ENCODE results near the gene SETD3. TPM values are rescaled to one million over a fixed set of nuclear protein-coding genes. Genes with fewer than 3 reads are reported as not detected.
"Not testable (repeated sequence)": the region's sequence is repeated elsewhere in the genome, so short reads cannot be mapped to it uniquely, and the experiment has no call there.

The SETD3 gene
- polyA plus RNA-seq, 4 donors, result 64.1 to 73.6 (median 67.3) TPM

GRCh38 chr14:99377951-99378350 lies 102.7 kb downstream of the SETD3 start:
- DNase-seq (ENCODE audit: low read depth in 4 of 4, low spot score in 3 of 4), result no peak

DNA sequence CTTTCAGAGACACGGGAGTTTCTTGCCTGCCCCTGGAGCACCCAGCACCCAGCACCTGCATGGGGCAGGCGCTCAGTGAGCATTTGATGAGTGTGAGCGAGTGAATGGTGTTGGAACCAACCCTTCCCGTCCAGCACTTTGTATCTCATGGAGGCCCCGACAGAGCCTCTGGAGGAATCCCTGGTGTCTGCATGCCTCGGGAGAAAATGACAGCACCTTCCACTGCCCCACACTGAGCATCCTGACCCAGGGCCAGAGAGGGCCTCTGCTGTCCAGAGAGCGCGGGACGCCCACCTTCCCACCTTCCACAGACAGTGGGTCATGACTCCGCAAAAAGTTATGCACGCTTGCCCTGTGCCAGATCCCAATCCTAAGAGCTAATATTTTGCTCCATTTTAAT lies 105.7 kb downstream of the SETD3 start:
- DNase-seq (ENCODE audit: low read depth in 4 of 4, low spot score in 3 of 4), result no peak

DNA sequence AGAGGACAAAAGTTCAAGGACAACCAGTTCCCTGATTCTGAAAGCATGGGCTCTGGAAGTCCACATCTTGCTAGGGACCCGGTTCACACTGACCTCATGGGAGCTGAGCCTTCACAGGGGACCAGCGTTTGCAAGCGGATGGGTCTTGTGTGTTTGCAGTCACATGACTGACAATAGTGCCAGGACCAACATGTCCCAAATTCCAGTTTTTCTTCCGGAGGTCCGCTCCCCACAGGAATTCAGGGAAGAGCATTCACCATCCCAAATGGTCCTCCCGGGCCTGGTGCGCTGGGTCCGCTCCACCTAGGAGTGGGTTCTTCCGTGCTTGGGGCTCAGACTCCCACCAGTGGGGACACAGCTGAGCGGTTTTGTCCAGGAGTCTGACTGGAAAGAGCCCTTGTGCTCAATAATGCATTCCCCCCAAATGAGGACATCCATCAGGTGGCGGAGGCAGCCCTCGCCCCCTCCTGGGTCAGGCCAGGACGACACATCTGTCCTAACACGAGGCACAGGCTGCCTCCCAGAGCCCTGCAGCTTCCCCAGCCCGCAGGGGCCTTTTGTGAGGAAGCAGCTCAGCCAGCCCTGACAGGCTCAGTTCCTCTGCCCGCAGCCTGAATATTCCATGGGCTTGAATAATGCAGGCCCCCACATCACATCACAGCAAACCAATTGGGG lies 116.9 kb downstream of the SETD3 start:
- no peak for DNase-seq (ENCODE audit: low read depth in 4 of 4, low spot score in 3 of 4)

- no peak for DNase-seq (ENCODE audit: low read depth in 4 of 4, low spot score in 3 of 4)
Measured at GRCh38 chr14:99363051-99363450, 117.6 kb downstream of the SETD3 start.

DNA sequence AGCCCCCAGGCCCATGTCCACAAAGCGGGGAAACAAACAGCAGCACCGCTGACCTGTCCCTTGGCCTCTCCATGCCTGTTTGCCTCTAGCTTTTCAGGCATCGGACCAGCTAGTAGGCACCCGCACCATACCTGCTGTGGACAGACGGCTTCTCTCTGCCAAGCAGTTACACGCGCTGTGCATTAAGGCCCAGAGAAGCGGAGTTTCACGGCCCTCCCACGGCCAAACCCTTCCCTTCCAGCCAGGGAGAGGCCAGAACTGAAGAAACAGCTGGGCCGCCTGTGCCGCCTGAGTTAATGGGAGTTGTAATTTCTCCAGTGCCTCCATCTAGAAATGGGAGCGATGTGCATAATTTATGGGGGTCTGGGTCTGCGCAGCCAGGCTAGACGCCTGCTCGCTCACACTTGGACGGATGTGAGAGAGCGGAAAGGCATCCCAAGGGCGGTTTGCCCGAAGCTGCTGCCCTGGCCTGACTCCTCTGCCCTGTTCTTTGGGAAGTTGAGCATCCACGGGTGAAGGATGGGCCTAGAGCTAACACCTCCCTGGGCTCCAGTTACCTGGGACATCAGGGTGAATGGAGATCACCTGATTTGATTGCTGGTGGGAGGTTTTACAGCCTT lies 119.0 kb downstream of the SETD3 start:
- DNase-seq (ENCODE audit: low read depth in 4 of 4, low spot score in 3 of 4), result peak; percentile 31 to 65 (median 49)

DNA sequence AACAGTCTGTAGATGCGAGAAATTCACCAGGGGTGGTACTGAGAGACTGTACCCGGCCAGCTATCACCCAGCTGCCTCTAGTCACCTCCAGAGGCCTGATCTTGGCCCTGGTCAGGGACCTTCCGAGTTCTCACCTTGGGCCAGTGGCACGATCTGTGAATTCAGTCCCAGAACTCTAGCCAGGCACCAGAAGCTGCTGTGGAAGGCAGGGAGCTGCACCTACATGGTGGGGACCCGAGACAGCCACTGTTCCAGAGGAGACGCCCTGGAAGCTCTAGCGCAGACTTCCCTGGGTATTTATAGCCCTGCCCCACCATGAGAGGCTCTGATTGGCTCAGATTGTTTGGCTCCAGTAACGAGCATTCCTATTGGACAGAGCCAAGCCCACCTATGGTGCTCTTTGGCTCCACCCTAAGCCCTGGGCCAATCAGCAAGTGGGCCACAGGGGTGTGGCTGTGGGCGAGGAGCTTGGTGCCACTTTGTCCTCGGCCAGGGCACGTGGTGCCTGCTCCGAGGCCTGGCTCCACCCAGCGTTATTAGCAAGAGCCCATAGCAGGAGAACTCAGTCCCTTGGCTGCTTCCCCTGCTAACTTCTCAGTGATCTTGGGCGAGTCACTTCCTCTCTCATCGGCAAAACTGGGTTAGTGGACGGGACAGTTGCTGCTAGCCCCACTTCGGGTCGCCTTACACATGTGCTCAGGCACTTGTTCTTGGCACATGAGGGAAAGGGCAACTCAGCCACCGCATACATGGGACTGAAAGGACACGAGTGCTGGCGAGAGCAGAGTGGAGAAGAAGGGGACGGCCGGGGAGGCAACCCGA lies 119.7 kb downstream of the SETD3 start:
- no peak for DNase-seq (ENCODE audit: low read depth in 4 of 4, low spot score in 3 of 4)

- DNase-seq (ENCODE audit: low read depth in 4 of 4, low spot score in 3 of 4), result no peak
Measured at GRCh38 chr14:99359906-99360305, 120.8 kb downstream of the SETD3 start.

GRCh38 chr14:99357916-99358390 lies 122.7 kb downstream of the SETD3 start:
- no peak for DNase-seq (ENCODE audit: low read depth in 4 of 4, low spot score in 3 of 4)

GRCh38 chr14:99357151-99357915 lies 123.3 kb downstream of the SETD3 start:
- no peak for DNase-seq (ENCODE audit: low read depth in 4 of 4, low spot score in 3 of 4)

- no peak for DNase-seq (ENCODE audit: low read depth in 4 of 4, low spot score in 3 of 4)
Measured at GRCh38 chr14:99356031-99356608, 124.5 kb downstream of the SETD3 start.

- DNase-seq (ENCODE audit: low read depth in 4 of 4, low spot score in 3 of 4), result no peak
Measured at GRCh38 chr14:99354166-99354875, 126.3 kb downstream of the SETD3 start.

- DNase-seq (ENCODE audit: low read depth in 4 of 4, low spot score in 3 of 4), result no peak
Measured at GRCh38 chr14:99352688-99353280, 127.9 kb downstream of the SETD3 start.

GRCh38 chr14:99351166-99352007 lies 129.3 kb downstream of the SETD3 start:
- DNase-seq (ENCODE audit: low read depth in 4 of 4, low spot score in 3 of 4), result no peak

- DNase-seq (ENCODE audit: low read depth in 4 of 4, low spot score in 3 of 4), result no peak
Measured at GRCh38 chr14:99350751-99351150, 129.9 kb downstream of the SETD3 start.

- DNase-seq (ENCODE audit: low read depth in 4 of 4, low spot score in 3 of 4), result no peak
Measured at GRCh38 chr14:99349721-99350495, 130.8 kb downstream of the SETD3 start.

GRCh38 chr14:99348816-99349614 lies 131.6 kb downstream of the SETD3 start:
- no peak for DNase-seq (ENCODE audit: low read depth in 4 of 4, low spot score in 3 of 4)

DNA sequence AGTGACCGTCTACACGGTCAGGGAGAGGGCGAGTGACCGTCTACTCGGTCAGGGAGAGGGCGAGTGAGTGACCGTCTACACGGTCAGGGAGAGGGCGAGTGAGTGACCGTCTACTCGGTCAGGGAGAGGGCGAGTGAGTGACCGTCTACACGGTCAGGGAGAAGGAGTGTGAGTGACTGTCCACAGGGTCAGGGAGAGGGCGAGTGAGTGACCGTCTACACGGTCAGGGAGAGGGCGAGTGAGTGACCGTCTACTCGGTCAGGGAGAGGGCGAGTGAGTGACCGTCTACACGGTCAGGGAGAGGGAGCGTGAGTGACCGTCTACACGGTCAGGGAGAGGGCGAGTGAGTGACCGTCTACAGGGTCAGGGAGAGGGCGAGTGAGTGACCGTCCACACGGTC lies 132.4 kb downstream of the SETD3 start:
- not testable (repeated sequence) for DNase-seq (ENCODE audit: low read depth in 4 of 4, low spot score in 3 of 4)
